Transverse colon (tissue), 4 donors: ENCODE measurements around the gene ZDHHC11. TPM values are rescaled to one million over a fixed set of nuclear protein-coding genes. Genes with fewer than 3 reads are reported as not detected.
"Not testable (repeated sequence)": the region's sequence is repeated elsewhere in the genome, so short reads cannot be mapped to it uniquely, and the experiment has no call there.

ENCODE experiments used
- DNase-seq: peaks from one replicate; pipeline ENCODE4 v3.0.0-alpha.2; 2019
- H3K27ac ChIP-seq, 4 donors: fragments of 200-600 bp; sonication (generic); 2 replicates each; pipeline ENCODE4 v1.5.1; 2016 to 2018; ENCODE audit warnings: inconsistent platforms in 4 of 4
- H3K27me3 ChIP-seq: fragments of 200-600 bp; sonication (generic); 2 replicates; pipeline ENCODE4 v1.5.1; 2017; ENCODE audit warnings: inconsistent platforms
- H3K36me3 ChIP-seq, 4 donors: fragments of 200-600 bp; sonication (generic); 2 replicates each; pipeline ENCODE4 v1.5.1; 2017 to 2019; ENCODE audit warnings: inconsistent platforms in 4 of 4
- H3K4me1 ChIP-seq, 4 donors: fragments of 200-600 bp; sonication (generic); 2 replicates each; pipeline ENCODE4 v1.5.1; 2017 to 2020; ENCODE audit warnings: inconsistent platforms in 4 of 4
- H3K4me3 ChIP-seq, 4 donors: fragments of 200-600 bp; sonication (generic); 1 replicate in 1 of 4; 2 replicates in 3 of 4; pipeline versions ENCODE4 v1.5.1 to v1.6.1; 2017 to 2019; ENCODE audit warnings: inconsistent platforms in 4 of 4
- H3K9me3 ChIP-seq, 2 donors: fragments of 200-600 bp; sonication (generic); 2 replicates each; pipeline ENCODE4 v1.5.1; 2017 to 2019; ENCODE audit warnings: inconsistent platforms in 2 of 2
- CTCF ChIP-seq, 5 experiments: fragments of 200-600 bp in 3 of 5; fragments of 450-650 bp in 2 of 5; sonication (generic) in 3 of 5; IDR thresholded peaks; 1 replicate in 2 of 5; 2 replicates in 3 of 5; pipeline ENCODE4 v1.5.1; 2016 to 2017; ENCODE audit warnings: antibody characterized with exemption in 5 of 5, inconsistent platforms in 3 of 5, mild to moderate bottlenecking in 2 of 5, moderate library complexity in 1 of 5
- EP300 ChIP-seq: sonication (generic); formaldehyde crosslinking; IDR thresholded peaks from one replicate; pipeline ENCODE4 v1.6.1; 2017; ENCODE audit warnings: antibody characterized with exemption, low read depth
- POLR2A ChIP-seq: fragments of 450-650 bp; IDR thresholded peaks from one replicate; pipeline ENCODE4 v1.6.1; 2016; ENCODE audit warnings: antibody characterized with exemption, mild to moderate bottlenecking, moderate library complexity
- POLR2AphosphoS5 ChIP-seq, 3 donors: sonication (generic); formaldehyde crosslinking; IDR thresholded peaks; one replicate each; pipeline ENCODE4 v1.6.1; 2016; ENCODE audit warnings: antibody characterized with exemption in 3 of 3
- WGBS, 2 donors: methylation state at CpG; one replicate each; pipeline ENCODE4 v1.1.5; 2018; ENCODE audit warnings: low coverage in 1 of 2; 5-methylcytosine and 5-hydroxymethylcytosine counted together
- in situ Hi-C, 4 donors: fragments of 200-750 bp; cut with MboI; loops; one replicate each; pipeline versions ENCODE4 v1.15.0 to v1.15.1; 2017; ENCODE audit warnings: low sequenced_read_pairs in 3 of 4, low pct_ligation_motif_present in 1 of 4, low pct_unique_long_range_greater_than_20kb in 1 of 4
- intact Hi-C: fragments of 100-400 bp; cut with DNase I; formaldehyde crosslinking; loops from one replicate; pipeline ENCODE4 v1.15.1; 2023; ENCODE audit warnings: low total_unique reads
- total RNA-seq, 4 donors: library from RNA; depleted of rRNA; stranded (reverse); fragments of >200 nt; gene quantifications; one replicate each; pipeline ENCODE4 v1.1.0, GENCODE V29; 2016

ZDHHC11 gene
- total RNA-seq, 4 donors from 2014 or later = 1.2 to 15.0 (median 10.6) TPM

GRCh38 chr5:881551-881935 lies 30.8 kb upstream of the ZDHHC11 start:
- in situ Hi-C loops (no loop called here), intact Hi-C loops (no loop called here)
- Histone ChIP-seq H3K27me3 (no peaks in the 10 kb centered on the region), H3K27ac (no peak overlapping the region), H3K9me3 (no peaks in the 10 kb centered on the region), H3K4me1 (no peaks in the 10 kb centered on the region), H3K36me3 (peaks cover 0 to 40% (median 17%) of the 10 kb centered on the region in 4 donors), H3K4me3 (no peak overlapping the region)
- DNase-seq = no peak
- WGBS, 2 donors = 94% methylated on average over 12 of the region's 12 CpGs; no CpG with 5 or more reads in 1 of the 2 donors
- TF ChIP-seq CTCF (IDR thresholded peaks at IDR 0.05) = no peak

- 96% methylated on average over 34 of the region's 35 CpGs; no CpG with 5 or more reads in 1 of the 2 donors for WGBS, 2 donors
- Histone ChIP-seq H3K4me3 (no peak overlapping the region), H3K9me3 (no peaks in the 10 kb centered on the region), H3K4me1 (no peaks in the 10 kb centered on the region), H3K27me3 (no peaks in the 10 kb centered on the region), H3K27ac (no peak overlapping the region), H3K36me3 (peaks cover 0 to 39% (median 15%) of the 10 kb centered on the region in 4 donors)
- in situ Hi-C loops = no loop called here
- TF ChIP-seq CTCF (IDR thresholded peaks at IDR 0.05) = no peak
- TF ChIP-seq POLR2A = no peak
- TF ChIP-seq EP300 = no peak
- TF ChIP-seq POLR2AphosphoS5 (IDR thresholded peaks at IDR 0.05) = no peak
- intact Hi-C loops = no loop called here
- no peak for DNase-seq
Measured at GRCh38 chr5:880816-881550, 30.2 kb upstream of the ZDHHC11 start.

- H3K4me1 ChIP-seq, H3K9me3 ChIP-seq, DNase-seq, H3K27ac ChIP-seq, in situ Hi-C loops, H3K4me3 ChIP-seq, intact Hi-C loops, H3K27me3 ChIP-seq: not testable (repeated sequence)
- WGBS, 2 donors = no CpG with 5 or more reads among the region's 8 CpGs
- H3K36me3 ChIP-seq = peaks cover 0 to 54% (median 17%) of the 10 kb centered on the region in 4 donors
Measured at GRCh38 chr5:878677-879076, 27.9 kb upstream of the ZDHHC11 start.

- Histone ChIP-seq H3K27me3 (no peaks in the 10 kb centered on the region), H3K4me1 (no peaks in the 10 kb centered on the region), H3K4me3 (no peak overlapping the region), H3K27ac (no peak overlapping the region), H3K36me3 (peaks cover 0 to 49% (median 18%) of the 10 kb centered on the region in 4 donors), H3K9me3 (no peaks in the 10 kb centered on the region)
- DNase-seq = no peak
- intact Hi-C loops (no loop called here), in situ Hi-C loops (no loop called here)
- WGBS, 2 donors = 87% methylated on average over 15 of the region's 15 CpGs; no CpG with 5 or more reads in 1 of the 2 donors
- TF ChIP-seq CTCF (IDR thresholded peaks at IDR 0.05) (no peak), EP300 (no peak), POLR2A (no peak), POLR2AphosphoS5 (IDR thresholded peaks at IDR 0.05) (no peak)
Measured at GRCh38 chr5:878125-878524, 27.3 kb upstream of the ZDHHC11 start.
